ENCODE results near the gene SLC27A6. TPM values are rescaled to one million over a fixed set of nuclear protein-coding genes. Genes with fewer than 3 reads are reported as not detected.

Gene SLC27A6
- total RNA-seq, 1 donor from 2014 or later, result not detected

- no peaks in the 10 kb centered on the region for H3K4me1 Mint-ChIP-seq
- no peaks in the 10 kb centered on the region for H3K36me3 Mint-ChIP-seq (ENCODE audit: low read depth)
- ATAC-seq (ENCODE audit: low read depth) (no peak), DNase-seq (no peak)
- peaks cover 7% of the 10 kb centered on the region for H3K27me3 Mint-ChIP-seq
- no peak for TF ChIP-seq CTCF (IDR thresholded peaks at IDR 0.05)
- ChIA-PET CTCF (no interaction called here), POLR2A (no interaction called here)
- H3K4me3 Mint-ChIP-seq, result no peak overlapping the region
- no peak overlapping the region for H3K27ac Mint-ChIP-seq
- H3K9me3 Mint-ChIP-seq, result peaks cover 3% of the 10 kb centered on the region
- intact Hi-C loops (cut with micrococcal nuclease), result loop anchor here (10.0 kb wide), 1 partner anchor 147 kb away; no protein-coding TSS in a partner anchor
These were observed 92.0 kb downstream of the SLC27A6 start for GRCh38 chr5:129057329-129057728.

GRCh38 chr5:129061849-129062248 is 96.6 kb downstream of the SLC27A6 start:
- ChIA-PET CTCF (interaction anchor here (0.6 kb wide), 1 partner anchor 134 kb away, joined by 3 read pairs; no protein-coding TSS in a partner anchor), POLR2A (no interaction called here)
- no peak overlapping the region for H3K27ac Mint-ChIP-seq
- ATAC-seq (ENCODE audit: low read depth), result no peak
- H3K4me1 Mint-ChIP-seq, result no peaks in the 10 kb centered on the region
- no peak overlapping the region for H3K4me3 Mint-ChIP-seq
- H3K27me3 Mint-ChIP-seq, result peaks cover 3% of the 10 kb centered on the region
- no peak for TF ChIP-seq CTCF (IDR thresholded peaks at IDR 0.05)
- DNase-seq, result no peak
- intact Hi-C loops (cut with micrococcal nuclease), result no loop called here
- H3K36me3 Mint-ChIP-seq (ENCODE audit: low read depth), result no peaks in the 10 kb centered on the region
- peaks cover 3% of the 10 kb centered on the region for H3K9me3 Mint-ChIP-seq

GRCh38 chr5:129063483-129064113 is 98.3 kb downstream of the SLC27A6 start:
- intact Hi-C loops (cut with micrococcal nuclease), result no loop called here
- H3K9me3 Mint-ChIP-seq, result no peaks in the 10 kb centered on the region
- H3K4me1 Mint-ChIP-seq, result no peaks in the 10 kb centered on the region
- H3K27ac Mint-ChIP-seq, result no peak overlapping the region
- peaks cover 3% of the 10 kb centered on the region for H3K27me3 Mint-ChIP-seq
- ATAC-seq (ENCODE audit: low read depth) (no peak), DNase-seq (no peak)
- POLR2A ChIA-PET, result no interaction called here
- no peak for TF ChIP-seq CTCF (IDR thresholded peaks at IDR 0.05)
- no peaks in the 10 kb centered on the region for H3K36me3 Mint-ChIP-seq (ENCODE audit: low read depth)
- H3K4me3 Mint-ChIP-seq, result no peak overlapping the region
- CTCF ChIA-PET, result no interaction called here

GRCh38 chr5:129065721-129066120 is 100.4 kb downstream of the SLC27A6 start:
- Mint-ChIP-seq H3K27me3 (peaks cover 3% of the 10 kb centered on the region), H3K4me3 (no peak overlapping the region), H3K27ac (no peak overlapping the region), H3K4me1 (no peaks in the 10 kb centered on the region), H3K36me3 (ENCODE audit: low read depth) (no peaks in the 10 kb centered on the region), H3K9me3 (no peaks in the 10 kb centered on the region)
- no peak for TF ChIP-seq CTCF (IDR thresholded peaks at IDR 0.05)
- POLR2A ChIA-PET, result no interaction called here
- intact Hi-C loops (cut with micrococcal nuclease), result no loop called here
- CTCF ChIA-PET, result no interaction called here
- no peak for DNase-seq
- ATAC-seq (ENCODE audit: low read depth), result no peak

- ATAC-seq (ENCODE audit: low read depth) (no peak), DNase-seq (no peak)
- intact Hi-C loops (cut with micrococcal nuclease), result no loop called here
- no peak for TF ChIP-seq CTCF (IDR thresholded peaks at IDR 0.05)
- ChIA-PET POLR2A (no interaction called here), CTCF (no interaction called here)
- Mint-ChIP-seq H3K27ac (no peak overlapping the region), H3K36me3 (ENCODE audit: low read depth) (no peaks in the 10 kb centered on the region), H3K4me3 (no peak overlapping the region), H3K4me1 (no peaks in the 10 kb centered on the region), H3K27me3 (peaks cover 5% of the 10 kb centered on the region), H3K9me3 (no peaks in the 10 kb centered on the region)
These were observed 102.5 kb downstream of the SLC27A6 start for GRCh38 chr5:129067745-129068144.
